Neuronal stem cell (in vitro differentiated cells): ENCODE measurements around the gene OXCT1.
"Not testable (repeated sequence)": the region's sequence is repeated elsewhere in the genome, so short reads cannot be mapped to it uniquely, and the experiment has no call there.

Experiments used
- DNase-seq: peaks from one replicate; pipeline ENCODE4 v3.0.0-alpha.2; 2013; ENCODE audit warnings: low spot score
- H2AFZ ChIP-seq: one replicate; pipeline ENCODE4 v1.6.1; 2013; ENCODE audit warnings: mild to moderate bottlenecking, low read length, inconsistent platforms
- H2AK5ac ChIP-seq: 2 replicates; pipeline ENCODE4 v1.6.1; 2013; ENCODE audit warnings: low read depth, mild to moderate bottlenecking, inconsistent platforms, low read length, moderate library complexity, mixed read lengths
- H2BK120ac ChIP-seq: 2 replicates; pipeline ENCODE4 v1.6.1; 2013; ENCODE audit warnings: low read depth, mild to moderate bottlenecking, inconsistent platforms, low read length, moderate library complexity, mixed read lengths
- H2BK12ac ChIP-seq: one replicate; pipeline ENCODE4 v1.6.1; 2013; ENCODE audit warnings: low read length, inconsistent platforms
- H2BK15ac ChIP-seq: 2 replicates; pipeline ENCODE4 v1.6.1; 2013; ENCODE audit warnings: mild to moderate bottlenecking, low read length, inconsistent platforms, mixed read lengths
- H2BK5ac ChIP-seq: one replicate; pipeline ENCODE4 v1.6.1; 2013; ENCODE audit warnings: inconsistent platforms, mild to moderate bottlenecking, low read length, moderate library complexity
- H3K14ac ChIP-seq: one replicate; pipeline ENCODE4 v1.6.1; 2013; ENCODE audit warnings: low read length, inconsistent platforms
- H3K18ac ChIP-seq: 2 replicates; pipeline ENCODE4 v1.6.1; 2013; ENCODE audit warnings: low read length, inconsistent platforms
- H3K23ac ChIP-seq: 2 replicates; pipeline ENCODE4 v1.6.1; 2013; ENCODE audit warnings: low read depth, mild to moderate bottlenecking, mixed read lengths, low read length, inconsistent platforms; ENCODE audit not compliant: poor library complexity
- H3K27ac ChIP-seq: replicated peaks from 3 replicates; pipeline ENCODE4 v1.5.1; 2013; ENCODE audit warnings: low read length, inconsistent platforms
- H3K27me3 ChIP-seq, 3 experiments: 2 replicates each; pipeline ENCODE4 v1.6.1; 2013; ENCODE audit warnings: low read length in 3 of 3, mild to moderate bottlenecking in 2 of 3, inconsistent platforms in 1 of 3, low read depth in 1 of 3, mixed read lengths in 1 of 3, moderate library complexity in 1 of 3; ENCODE audit not compliant: control insufficient read depth in 3 of 3, insufficient read depth in 3 of 3
- H3K36me3 ChIP-seq, 2 donors: replicated peaks in 1 of 2; 2 replicates each; pipeline ENCODE4 v1.6.1; 2013; ENCODE audit warnings: low read length in 2 of 2; ENCODE audit not compliant: control insufficient read depth in 2 of 2, insufficient read depth in 2 of 2
- H3K4ac ChIP-seq: 2 replicates; pipeline ENCODE4 v1.6.1; 2013; ENCODE audit warnings: inconsistent platforms, mild to moderate bottlenecking, low read length, moderate library complexity
- H3K4me1 ChIP-seq, 2 donors: 1 replicate in 1 of 2; 2 replicates in 1 of 2; pipeline ENCODE4 v1.6.1; 2013; ENCODE audit warnings: low read length in 2 of 2, low read depth in 1 of 2; ENCODE audit not compliant: control insufficient read depth in 2 of 2, insufficient read depth in 1 of 2
- H3K4me2 ChIP-seq: one replicate; pipeline ENCODE4 v1.6.1; 2013; ENCODE audit warnings: mild to moderate bottlenecking, low read length, inconsistent platforms; ENCODE audit not compliant: insufficient read depth, poor library complexity, severe bottlenecking
- H3K4me3 ChIP-seq, 2 donors: 2 replicates each; pipeline ENCODE4 v1.5.1; 2013; ENCODE audit warnings: low read length in 2 of 2, mild to moderate bottlenecking in 2 of 2, inconsistent platforms in 1 of 2, moderate library complexity in 1 of 2
- H3K79me1 ChIP-seq: one replicate; pipeline ENCODE4 v1.6.1; 2013; ENCODE audit warnings: low read depth, mild to moderate bottlenecking, inconsistent platforms, low read length, moderate library complexity
- H3K9ac ChIP-seq: one replicate; pipeline ENCODE4 v1.6.1; 2013; ENCODE audit warnings: mild to moderate bottlenecking, low read depth, low read length, inconsistent platforms; ENCODE audit not compliant: poor library complexity
- H3K9me3 ChIP-seq, 2 donors: replicated peaks in 1 of 2; 2 replicates each; pipeline versions ENCODE3 to v1.6.1; 2013; ENCODE audit warnings: low read length in 2 of 2, mild to moderate bottlenecking in 2 of 2, inconsistent platforms in 1 of 2, low read depth in 1 of 2, mixed read lengths in 1 of 2, moderate library complexity in 1 of 2; ENCODE audit not compliant: control insufficient read depth in 2 of 2, insufficient read depth in 1 of 2
- H4K8ac ChIP-seq: one replicate; pipeline ENCODE4 v1.6.1; 2013; ENCODE audit warnings: low read depth, mild to moderate bottlenecking, inconsistent platforms, low read length, moderate library complexity
- H4K91ac ChIP-seq: one replicate; pipeline ENCODE4 v1.6.1; 2013; ENCODE audit warnings: low read length, low read depth, mild to moderate bottlenecking, inconsistent platforms; ENCODE audit not compliant: poor library complexity
- WGBS, 2 donors: extraction: QIAGEN DNeasy Blood & Tissue Kit; methylation state at CpG; one replicate each; pipeline ENCODE4 v1.1.7; 2013; ENCODE audit warnings: missing lambda C conversion rate in 2 of 2, mixed read lengths in 1 of 2; ENCODE audit not compliant: insufficient read length in 2 of 2, insufficient replicate concordance in 1 of 2; ENCODE audit errors: extremely low coverage in 2 of 2; 5-methylcytosine and 5-hydroxymethylcytosine counted together

Gene OXCT1

GRCh38 chr5:41735213-41735612 lies 135.0 kb downstream of the OXCT1 start:
- Histone ChIP-seq H3K4me1 (no peaks in the 10 kb centered on the region), H3K14ac (no peak overlapping the region), H3K4me2 (no peak overlapping the region), H2BK12ac (no peak overlapping the region), H3K4ac (no peak overlapping the region), H2AK5ac (no peak overlapping the region), H3K9me3 (no peaks in the 10 kb centered on the region), H3K18ac (no peak overlapping the region), H2BK15ac (no peak overlapping the region), H3K79me1 (no peaks in the 10 kb centered on the region), H4K8ac (no peak overlapping the region), H3K36me3 (peaks cover 2 to 21% of the 10 kb centered on the region in 2 donors), H3K4me3 (no peak overlapping the region), H3K23ac (no peak overlapping the region), H2BK120ac (no peak overlapping the region), H2BK5ac (no peak overlapping the region), H2AFZ (no peak overlapping the region), H4K91ac (no peak overlapping the region), H3K27ac (no peak overlapping the region), H3K27me3 (no peaks in the 10 kb centered on the region), H3K9ac (no peak overlapping the region)
- no peak for DNase-seq

- H4K91ac ChIP-seq, H3K27me3 ChIP-seq, H2BK12ac ChIP-seq, H2AK5ac ChIP-seq, H3K4me3 ChIP-seq, H3K4me1 ChIP-seq, H3K27ac ChIP-seq, H3K79me1 ChIP-seq, H3K36me3 ChIP-seq, DNase-seq, H2AFZ ChIP-seq, H4K8ac ChIP-seq, H3K9me3 ChIP-seq, H2BK15ac ChIP-seq, H3K9ac ChIP-seq, H2BK5ac ChIP-seq, H3K4ac ChIP-seq, H2BK120ac ChIP-seq, H3K23ac ChIP-seq, H3K4me2 ChIP-seq, H3K14ac ChIP-seq, H3K18ac ChIP-seq: not testable (repeated sequence)
- WGBS, 2 donors, result no CpG with 5 or more reads among the region's 5 CpGs
Measured at GRCh38 chr5:41729381-41729780, 140.8 kb downstream of the OXCT1 start.

GRCh38 chr5:41728281-41728680 lies 141.9 kb downstream of the OXCT1 start:
- Histone ChIP-seq H3K27ac (no peak overlapping the region), H4K91ac (no peak overlapping the region), H2AFZ (no peak overlapping the region), H3K36me3 (no peaks in the 10 kb centered on the region), H2BK120ac (no peak overlapping the region), H3K27me3 (no peaks in the 10 kb centered on the region), H3K4ac (no peak overlapping the region), H3K14ac (no peak overlapping the region), H3K4me1 (peaks cover 0 to 2% of the 10 kb centered on the region in 2 donors), H4K8ac (no peak overlapping the region), H3K9me3 (no peaks in the 10 kb centered on the region), H2BK15ac (no peak overlapping the region), H2BK12ac (no peak overlapping the region), H3K18ac (no peak overlapping the region), H3K9ac (no peak overlapping the region), H3K23ac (no peak overlapping the region), H2BK5ac (no peak overlapping the region), H3K79me1 (no peaks in the 10 kb centered on the region), H2AK5ac (no peak overlapping the region), H3K4me3 (no peak overlapping the region), H3K4me2 (no peak overlapping the region)
- WGBS, 2 donors, result no CpG with 5 or more reads among the region's 4 CpGs
- DNase-seq, result no peak

GRCh38 chr5:41722359-41722950 lies 147.8 kb downstream of the OXCT1 start:
- Histone ChIP-seq H2AFZ (no peak overlapping the region), H2BK5ac (no peak overlapping the region), H2BK15ac (no peak overlapping the region), H4K8ac (no peak overlapping the region), H3K27me3 (no peaks in the 10 kb centered on the region), H3K4me1 (peaks cover 0 to 2% of the 10 kb centered on the region in 2 donors), H3K4me3 (no peak overlapping the region), H3K9ac (no peak overlapping the region), H3K18ac (no peak overlapping the region), H3K4me2 (no peak overlapping the region), H3K36me3 (no peaks in the 10 kb centered on the region), H2BK12ac (no peak overlapping the region), H3K9me3 (no peaks in the 10 kb centered on the region), H2BK120ac (no peak overlapping the region), H2AK5ac (no peak overlapping the region), H3K14ac (no peak overlapping the region), H3K4ac (peak overlapping the region; percentile 38), H3K23ac (no peak overlapping the region), H4K91ac (no peak overlapping the region), H3K27ac (no peak overlapping the region), H3K79me1 (no peaks in the 10 kb centered on the region)
- DNase-seq, result no peak
- WGBS, 2 donors, result no CpG with 5 or more reads among the region's 3 CpGs
